MM.1S (cell line): ENCODE measurements around the gene SLC24A3.

ENCODE experiments used
- DNase-seq: peaks from one replicate; pipeline ENCODE4 v3.0.0-alpha.2; 2015
- H2AFZ ChIP-seq: fragments of 300-600 bp; sonication (generic); 2 replicates; pipeline ENCODE4 v1.6.0; 2016; ENCODE audit warnings: antibody characterized with exemption, low read length
- H3F3A ChIP-seq: fragments of 300-600 bp; sonication (generic); 2 replicates; pipeline ENCODE4 v1.6.1; 2016; ENCODE audit warnings: mild to moderate bottlenecking, antibody characterized with exemption, low read length, moderate library complexity, mixed read lengths; ENCODE audit not compliant: insufficient read depth
- H3K27ac ChIP-seq: fragments of 300-600 bp; sonication (generic); 2 replicates; pipeline ENCODE4 v1.5.1; 2016; ENCODE audit warnings: mild to moderate bottlenecking, low read length
- H3K27me3 ChIP-seq: fragments of 300-600 bp; sonication (generic); replicated peaks from 2 replicates; pipeline ENCODE4 v1.6.0; 2016; ENCODE audit warnings: low read length; ENCODE audit not compliant: insufficient read depth
- H3K36me3 ChIP-seq: fragments of 300-600 bp; sonication (generic); replicated peaks from 2 replicates; pipeline ENCODE4 v1.6.1; 2016; ENCODE audit warnings: mild to moderate bottlenecking, low read length, mixed read lengths; ENCODE audit not compliant: insufficient read depth
- H3K4me1 ChIP-seq: fragments of 300-600 bp; sonication (generic); 2 replicates; pipeline ENCODE4 v1.6.1; 2016; ENCODE audit warnings: low read length, mixed read lengths
- H3K4me2 ChIP-seq: fragments of 300-600 bp; sonication (generic); 2 replicates; pipeline ENCODE4 v1.6.0; 2016; ENCODE audit warnings: low read depth, low read length
- H3K4me3 ChIP-seq: fragments of 300-600 bp; sonication (generic); 2 replicates; pipeline ENCODE4 v1.5.1; 2016; ENCODE audit warnings: low read length, mixed read lengths
- H3K79me2 ChIP-seq: fragments of 300-600 bp; sonication (generic); 2 replicates; pipeline ENCODE4 v1.6.1; 2016; ENCODE audit warnings: mixed run types, low read length, mixed read lengths
- H3K9ac ChIP-seq: fragments of 300-600 bp; sonication (generic); 2 replicates; pipeline ENCODE4 v1.6.1; 2016; ENCODE audit warnings: low read length, mixed read lengths
- H3K9me2 ChIP-seq: fragments of 300-600 bp; sonication (generic); replicated peaks from 2 replicates; pipeline ENCODE4 v1.6.1; 2016; ENCODE audit warnings: mild to moderate bottlenecking, low read length, mixed read lengths; ENCODE audit not compliant: insufficient read depth
- H3K9me3 ChIP-seq: fragments of 300-600 bp; sonication (generic); replicated peaks from 2 replicates; pipeline ENCODE4 v1.6.1; 2016; ENCODE audit warnings: mild to moderate bottlenecking, low read length, mixed read lengths; ENCODE audit not compliant: insufficient read depth
- H4K20me1 ChIP-seq: fragments of 300-600 bp; sonication (generic); 2 replicates; pipeline ENCODE4 v1.6.1; 2016; ENCODE audit warnings: mild to moderate bottlenecking, low read length, moderate library complexity, mixed read lengths; ENCODE audit not compliant: insufficient read depth
- CTCF ChIP-seq: fragments of 300-600 bp; sonication (generic); IDR thresholded peaks from 2 replicates; pipeline ENCODE4 v1.5.1; 2016; ENCODE audit warnings: antibody characterized with exemption, low read length, mixed read lengths
- EZH2 ChIP-seq: fragments of 300-600 bp; sonication (generic); optimal IDR thresholded peaks from 2 replicates; pipeline ENCODE3; 2017; ENCODE audit warnings: low read depth, mild to moderate bottlenecking, antibody characterized with exemption, low read length, mixed read lengths
- EZH2phosphoT487 ChIP-seq: fragments of 300-600 bp; sonication (generic); IDR thresholded peaks from 2 replicates; pipeline ENCODE4 v1.6.1; 2018; ENCODE audit warnings: antibody characterized with exemption, low read length

SLC24A3 gene

GRCh38 chr20:19615629-19616028, 403.2 kb downstream of the SLC24A3 start:
- no peak for DNase-seq
- no peaks in the 10 kb centered on the region for H3K9me2 ChIP-seq
- TF ChIP-seq CTCF = no peak
- TF ChIP-seq EZH2phosphoT487 = no peak
- TF ChIP-seq EZH2 = no peak

GRCh38 chr20:19616081-19616480, 403.6 kb downstream of the SLC24A3 start:
- no peaks in the 10 kb centered on the region for H3F3A ChIP-seq
- no peak for DNase-seq
- no peak overlapping the region for H3K9ac ChIP-seq
- no peak overlapping the region for H3K27ac ChIP-seq
- no peaks in the 10 kb centered on the region for H3K4me1 ChIP-seq
- no peaks in the 10 kb centered on the region for H3K27me3 ChIP-seq
- H3K36me3 ChIP-seq = no peaks in the 10 kb centered on the region
- TF ChIP-seq EZH2 (no peak), EZH2phosphoT487 (no peak), CTCF (no peak)
- H3K79me2 ChIP-seq = no peaks in the 10 kb centered on the region
- no peak overlapping the region for H2AFZ ChIP-seq
- H3K9me3 ChIP-seq = no peaks in the 10 kb centered on the region
- no peaks in the 10 kb centered on the region for H4K20me1 ChIP-seq
- H3K4me3 ChIP-seq = no peak overlapping the region
- H3K4me2 ChIP-seq = no peak overlapping the region
- no peaks in the 10 kb centered on the region for H3K9me2 ChIP-seq

More at GRCh38 chr20:19615629-19616028, 403.2 kb downstream of the SLC24A3 start:
- Histone ChIP-seq H3K79me2 (no peaks in the 10 kb centered on the region), H3K27me3 (no peaks in the 10 kb centered on the region), H4K20me1 (no peaks in the 10 kb centered on the region), H3F3A (no peaks in the 10 kb centered on the region), H3K4me3 (no peak overlapping the region), H3K4me1 (no peaks in the 10 kb centered on the region), H2AFZ (no peak overlapping the region), H3K36me3 (no peaks in the 10 kb centered on the region), H3K9me3 (no peaks in the 10 kb centered on the region), H3K9ac (no peak overlapping the region), H3K4me2 (no peak overlapping the region), H3K27ac (no peak overlapping the region)

- no peaks in the 10 kb centered on the region for H3K9me2 ChIP-seq
- no peaks in the 10 kb centered on the region for H3K4me1 ChIP-seq
- H3K9me3 ChIP-seq = no peaks in the 10 kb centered on the region
- TF ChIP-seq EZH2phosphoT487 (no peak), EZH2 (no peak)
- no peaks in the 10 kb centered on the region for H3K36me3 ChIP-seq
- DNase-seq = no peak
- no peak overlapping the region for H3K9ac ChIP-seq
- no peak overlapping the region for H3K4me3 ChIP-seq
- H3K4me2 ChIP-seq = no peak overlapping the region
- no peaks in the 10 kb centered on the region for H3F3A ChIP-seq
- H2AFZ ChIP-seq = no peak overlapping the region
- H3K27me3 ChIP-seq = no peaks in the 10 kb centered on the region
- H3K79me2 ChIP-seq = no peaks in the 10 kb centered on the region
- H3K27ac ChIP-seq = no peak overlapping the region
- no peaks in the 10 kb centered on the region for H4K20me1 ChIP-seq
Observed at GRCh38 chr20:19616620-19617019, 404.2 kb downstream of the SLC24A3 start.

GRCh38 chr20:19617256-19617655, 404.8 kb downstream of the SLC24A3 start:
- Histone ChIP-seq H3K4me3 (no peak overlapping the region), H4K20me1 (no peaks in the 10 kb centered on the region), H3K36me3 (no peaks in the 10 kb centered on the region), H2AFZ (no peak overlapping the region), H3K27me3 (no peaks in the 10 kb centered on the region), H3F3A (no peaks in the 10 kb centered on the region), H3K27ac (no peak overlapping the region), H3K79me2 (no peaks in the 10 kb centered on the region), H3K9me3 (no peaks in the 10 kb centered on the region), H3K9ac (no peak overlapping the region), H3K4me2 (no peak overlapping the region), H3K9me2 (no peaks in the 10 kb centered on the region), H3K4me1 (no peaks in the 10 kb centered on the region)
- no peak for DNase-seq
- TF ChIP-seq EZH2phosphoT487 (no peak), CTCF (no peak), EZH2 (no peak)
